Prostate gland (tissue), 2 donors: ENCODE results near the gene MEG3.

Experiments
- CTCF ChIP-seq, 4 experiments: fragments of 200-600 bp in 2 of 4; fragments of 450-650 bp in 2 of 4; sonication (generic) in 2 of 4; IDR thresholded peaks; 1 replicate in 3 of 4; 2 replicates in 1 of 4; pipeline ENCODE4 v1.5.1; 2016 to 2019; ENCODE audit warnings: antibody characterized with exemption in 4 of 4, mild to moderate bottlenecking in 2 of 4, moderate library complexity in 2 of 4
- POLR2A ChIP-seq: fragments of 450-650 bp; IDR thresholded peaks from one replicate; pipeline ENCODE4 v1.6.1; 2016; ENCODE audit warnings: antibody characterized with exemption, mild to moderate bottlenecking

GRCh38 chr14:100856056-100856950, 30.4 kb downstream of the MEG3 start:
- no peak for TF ChIP-seq CTCF (IDR thresholded peaks at IDR 0.05)
- TF ChIP-seq POLR2A = no peak
